ENCODE data around the gene CFAP299. TPM values are rescaled to one million over a fixed set of nuclear protein-coding genes. Genes with fewer than 3 reads are reported as not detected.
"Not testable (repeated sequence)": the region's sequence is repeated elsewhere in the genome, so short reads cannot be mapped to it uniquely, and the experiment has no call there.

Gene CFAP299
- polyA plus RNA-seq (2013, experiment 1 of 2; ENCODE audit: insufficient read length) = 0.19 TPM
- 0.32 TPM for polyA plus RNA-seq (2013, experiment 2 of 2; ENCODE audit: insufficient read length)

GRCh38 chr4:80335554-80336358 lies at the start of gene CFAP299:
Gene CFAP299 (plus strand): TSS chr4:80335730.
- peak; percentile 90 for DNase-seq

- DNase-seq = no peak
Observed at GRCh38 chr4:80286451-80286850, 49.1 kb upstream of the CFAP299 start.

GRCh38 chr4:80290665-80291064 lies 44.9 kb upstream of the CFAP299 start:
- not testable (repeated sequence) for DNase-seq

- no peak for DNase-seq
Observed at GRCh38 chr4:80294206-80294605, 41.3 kb upstream of the CFAP299 start.

GRCh38 chr4:80295336-80295735 lies 40.2 kb upstream of the CFAP299 start:
- DNase-seq = peak; percentile 55

GRCh38 chr4:80295826-80296225 lies 39.7 kb upstream of the CFAP299 start:
- peak; percentile 29 for DNase-seq

- no peak for DNase-seq
Observed at GRCh38 chr4:80301884-80302283, 33.6 kb upstream of the CFAP299 start.

GRCh38 chr4:80302616-80303223 lies 32.8 kb upstream of the CFAP299 start:
- DNase-seq = no peak

- DNase-seq = peak; percentile 76
Observed at GRCh38 chr4:80305466-80305865, 30.1 kb upstream of the CFAP299 start.

GRCh38 chr4:80306260-80306659 lies 29.3 kb upstream of the CFAP299 start:
- peak; percentile 32 for DNase-seq

- DNase-seq = peak; percentile 78
Observed at GRCh38 chr4:80307183-80307735, 28.3 kb upstream of the CFAP299 start.

GRCh38 chr4:80307774-80308465 lies 27.6 kb upstream of the CFAP299 start:
- peak; percentile 51 for DNase-seq

- no peak for DNase-seq
Observed at GRCh38 chr4:80308466-80308822, 27.1 kb upstream of the CFAP299 start.

- DNase-seq = peak; percentile 92
Observed at GRCh38 chr4:80309294-80310004, 26.1 kb upstream of the CFAP299 start.

GRCh38 chr4:80311130-80311529 lies 24.4 kb upstream of the CFAP299 start:
- no peak for DNase-seq

- DNase-seq = no peak
Observed at GRCh38 chr4:80312124-80312523, 23.4 kb upstream of the CFAP299 start.

- DNase-seq = no peak
Observed at GRCh38 chr4:80313627-80314026, 21.9 kb upstream of the CFAP299 start.

- DNase-seq = not testable (repeated sequence)
Observed at GRCh38 chr4:80315848-80316247, 19.7 kb upstream of the CFAP299 start.

GRCh38 chr4:80321341-80321740 lies 14.2 kb upstream of the CFAP299 start:
- DNase-seq = no peak

- DNase-seq = no peak
Observed at GRCh38 chr4:80321776-80322175, 13.8 kb upstream of the CFAP299 start.

- peak; percentile 57 for DNase-seq
Observed at GRCh38 chr4:80322716-80323115, 12.8 kb upstream of the CFAP299 start.

- DNase-seq = no peak
Observed at GRCh38 chr4:80324171-80324570, 11.4 kb upstream of the CFAP299 start.

Measured in fibroblast of skin of scalp (primary cell).